NCI-H345 treated with DMSO at 0.1 percent for 48 hours (cell line): ENCODE data around the gene AGMO.

Experiments used
- DNase-seq: peaks from one replicate; lab custom pipeline; 2025; ENCODE audit not compliant: unreplicated experiment; lab: John Stamatoyannopoulos, UW

The AGMO gene

GRCh38 chr7:15402436-15403136, 159.2 kb downstream of the AGMO start:
- DNase-seq = no peak

GRCh38 chr7:15400440-15400839, 161.4 kb downstream of the AGMO start:
- no peak for DNase-seq

- no peak for DNase-seq
These were observed 162.4 kb downstream of the AGMO start for GRCh38 chr7:15399441-15399840.

GRCh38 chr7:15397922-15398760, 163.7 kb downstream of the AGMO start:
- no peak for DNase-seq

GRCh38 chr7:15397159-15397550, 164.7 kb downstream of the AGMO start:
- DNase-seq = no peak

GRCh38 chr7:15396210-15397158, 165.3 kb downstream of the AGMO start:
- no peak for DNase-seq

GRCh38 chr7:15389073-15389472, 172.7 kb downstream of the AGMO start:
- no peak for DNase-seq

GRCh38 chr7:15378494-15379145, 183.2 kb downstream of the AGMO start:
- DNase-seq = no peak

- DNase-seq = no peak
These were observed 185.2 kb downstream of the AGMO start for GRCh38 chr7:15376600-15376999.

- no peak for DNase-seq
These were observed 191.4 kb downstream of the AGMO start for GRCh38 chr7:15370441-15370840.

GRCh38 chr7:15368653-15369052, 193.2 kb downstream of the AGMO start:
- DNase-seq = no peak

GRCh38 chr7:15367897-15368296, 193.9 kb downstream of the AGMO start:
- DNase-seq = no peak

GRCh38 chr7:15358112-15358511, 203.7 kb downstream of the AGMO start:
- no peak for DNase-seq

GRCh38 chr7:15352421-15353206, 209.2 kb downstream of the AGMO start:
- DNase-seq = no peak

- DNase-seq = no peak
These were observed 216.6 kb downstream of the AGMO start for GRCh38 chr7:15345216-15345615.

GRCh38 chr7:15341817-15342216, 220.0 kb downstream of the AGMO start:
- no peak for DNase-seq

GRCh38 chr7:15336146-15336545, 225.7 kb downstream of the AGMO start:
- DNase-seq = no peak

GRCh38 chr7:15335390-15335789, 226.4 kb downstream of the AGMO start:
- no peak for DNase-seq

GRCh38 chr7:15334536-15335263, 227.1 kb downstream of the AGMO start:
- no peak for DNase-seq
